ENCODE measurements around the gene NTF4.
A peak's percentile ranks its signal among the peaks of the same experiment; 100 is the strongest.

Gene NTF4

GRCh38 chr19:49064768-49065611, at the start of gene NTF4:
Gene NTF4 (minus strand): TSS chr19:49064818. CDS start chr19:49061997, 2,821 bp downstream.
- no peak for DNase-seq

GRCh38 chr19:49113762-49114629, 49.4 kb upstream of the NTF4 start, which contains the start of gene LIN7B:
Gene LIN7B (plus strand): TSS chr19:49114370. CDS start chr19:49114405, 35 bp downstream.
- DNase-seq, result peak; percentile 79

- no peak for DNase-seq
Observed at GRCh38 chr19:49111218-49111998, 46.8 kb upstream of the NTF4 start.

GRCh38 chr19:49110567-49110966, 45.9 kb upstream of the NTF4 start:
- no peak for DNase-seq

GRCh38 chr19:49109569-49110233, 45.1 kb upstream of the NTF4 start:
- no peak for DNase-seq

- no peak for DNase-seq
Observed at GRCh38 chr19:49109051-49109450, 44.4 kb upstream of the NTF4 start.

- DNase-seq, result no peak
Observed at GRCh38 chr19:49107625-49108459, 43.2 kb upstream of the NTF4 start.

GRCh38 chr19:49106648-49107135, 42.1 kb upstream of the NTF4 start:
- DNase-seq, result peak; percentile 69

GRCh38 chr19:49104229-49104864, 39.7 kb upstream of the NTF4 start:
- DNase-seq, result no peak

- no peak for DNase-seq
Observed at GRCh38 chr19:49103331-49104085, 38.9 kb upstream of the NTF4 start.

- no peak for DNase-seq
Observed at GRCh38 chr19:49102303-49102702, 37.7 kb upstream of the NTF4 start.

- no peak for DNase-seq
Observed at GRCh38 chr19:49101160-49101559, 36.5 kb upstream of the NTF4 start.

GRCh38 chr19:49098795-49099194, 34.2 kb upstream of the NTF4 start:
- no peak for DNase-seq

- peak; percentile 87 for DNase-seq
Observed at GRCh38 chr19:49097453-49098288, 33.1 kb upstream of the NTF4 start.

GRCh38 chr19:49094505-49095482, 30.2 kb upstream of the NTF4 start:
- DNase-seq, result no peak

GRCh38 chr19:49092686-49093085, 28.1 kb upstream of the NTF4 start:
- no peak for DNase-seq

GRCh38 chr19:49091391-49092038, 26.9 kb upstream of the NTF4 start:
- no peak for DNase-seq
